Forelimb muscle (tissue), 1 donor: ENCODE results near the gene KLF15. TPM values are rescaled to one million over a fixed set of nuclear protein-coding genes. Genes with fewer than 3 reads are reported as not detected.

Experiments used
- DNase-seq: peaks from one replicate; pipeline ENCODE4 v3.0.0-alpha.2; 2013; ENCODE audit warnings: low read depth
- polyA plus RNA-seq: library from polyadenylated mRNA; unstranded; fragments of 120-200 nt; gene quantifications from one replicate; pipeline ENCODE4 v1.2.1, GENCODE V29; 2013; ENCODE audit not compliant: insufficient read length

Gene KLF15
- polyA plus RNA-seq, 1 donor, result 1.7 TPM

DNA sequence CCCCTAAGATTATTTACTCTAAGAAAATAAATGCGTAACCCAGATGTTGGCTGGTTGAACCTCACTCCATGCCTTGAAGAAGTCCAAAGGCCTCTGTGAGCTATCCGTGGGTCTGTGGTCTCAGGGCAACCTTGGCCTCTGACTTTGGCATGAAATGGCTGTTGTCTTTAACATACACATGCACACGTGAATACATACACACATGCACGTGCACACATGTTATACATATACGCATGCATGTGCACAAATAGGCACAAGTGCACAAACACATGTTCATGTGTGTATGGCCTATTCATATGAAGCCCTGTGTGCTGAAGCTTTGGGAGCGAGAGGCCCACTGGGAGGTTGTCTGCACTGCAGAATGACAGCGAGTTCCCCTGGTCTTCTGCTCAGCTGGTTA is 50.8 kb downstream of the KLF15 start:
- DNase-seq, result no peak

DNA sequence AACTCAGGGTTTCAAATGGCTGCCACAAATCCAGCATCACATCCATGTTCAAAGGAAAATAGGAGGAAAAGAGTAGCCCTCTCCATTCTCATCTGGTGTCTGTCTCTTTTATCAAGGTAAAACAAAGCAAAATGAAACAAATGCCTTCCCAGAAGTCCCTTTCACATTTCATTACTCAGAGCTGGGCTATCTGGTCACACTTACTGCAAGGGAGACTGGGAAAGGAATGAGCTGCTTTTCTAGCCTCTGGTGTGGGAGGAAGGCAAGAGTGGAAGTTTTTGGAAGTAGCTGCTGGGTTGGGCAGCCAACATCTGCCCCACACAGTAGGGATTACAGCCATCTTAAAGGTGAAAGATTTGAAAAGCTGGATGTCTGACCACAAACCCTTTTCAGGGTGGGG is 51.8 kb downstream of the KLF15 start:
- DNase-seq, result no peak

DNA sequence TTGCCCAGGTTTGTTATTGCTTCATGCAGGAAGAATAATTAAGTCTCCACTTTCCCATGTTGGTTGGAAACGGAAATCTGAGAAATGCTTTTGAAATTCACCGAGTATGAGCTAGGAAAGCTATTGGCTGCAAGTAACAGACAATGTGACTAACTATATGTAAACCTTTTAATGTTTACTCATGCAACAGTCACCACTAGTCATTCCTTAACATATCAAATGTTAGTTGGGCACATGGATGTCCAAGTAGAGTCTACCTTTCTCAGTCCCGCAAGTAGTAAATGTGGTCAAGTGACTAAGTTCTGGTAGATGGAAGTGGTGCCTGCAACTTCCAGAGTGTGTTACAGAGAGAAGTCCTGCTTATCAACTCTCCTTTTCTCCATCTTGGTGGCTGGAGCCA is 52.5 kb downstream of the KLF15 start:
- DNase-seq, result no peak

DNA sequence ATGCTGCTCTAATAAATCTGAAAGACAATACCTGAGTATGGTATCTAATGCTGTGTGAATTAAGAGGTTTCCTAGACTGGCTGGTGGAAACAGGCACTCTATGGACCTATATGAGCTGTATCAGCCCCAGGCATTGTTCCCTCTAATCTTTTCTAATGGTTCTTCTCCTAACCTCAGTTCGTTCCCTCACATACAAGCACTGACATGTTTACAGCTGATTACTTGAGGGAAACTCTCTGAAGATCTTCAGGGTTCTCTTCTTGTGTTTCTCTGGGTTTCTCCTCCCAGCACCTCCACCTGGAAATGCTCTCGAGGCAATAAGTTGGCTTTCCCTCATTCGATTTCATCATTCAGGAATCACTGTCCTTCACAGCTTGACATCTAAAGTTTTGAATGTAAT is 52.9 kb downstream of the KLF15 start:
- no peak for DNase-seq

DNA sequence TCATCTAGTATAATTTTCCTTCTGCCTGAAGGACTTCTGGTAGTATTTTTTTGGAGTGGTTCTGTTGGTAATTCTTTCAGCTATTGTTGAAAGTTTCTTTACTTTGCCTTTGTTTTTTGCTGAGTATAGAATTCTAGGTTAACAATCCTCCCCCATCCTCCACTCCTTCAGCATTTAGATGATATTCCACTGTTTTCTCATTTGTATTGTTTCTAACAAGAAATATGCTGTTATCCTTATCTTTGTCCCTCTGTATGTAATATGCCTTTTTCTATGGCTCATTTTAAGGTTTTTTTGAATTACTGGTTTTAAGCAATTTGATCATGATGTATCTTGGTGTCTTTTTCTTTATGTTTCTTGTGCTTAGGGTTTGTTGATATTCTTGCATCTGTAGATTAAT is 53.9 kb downstream of the KLF15 start:
- no peak for DNase-seq

DNA sequence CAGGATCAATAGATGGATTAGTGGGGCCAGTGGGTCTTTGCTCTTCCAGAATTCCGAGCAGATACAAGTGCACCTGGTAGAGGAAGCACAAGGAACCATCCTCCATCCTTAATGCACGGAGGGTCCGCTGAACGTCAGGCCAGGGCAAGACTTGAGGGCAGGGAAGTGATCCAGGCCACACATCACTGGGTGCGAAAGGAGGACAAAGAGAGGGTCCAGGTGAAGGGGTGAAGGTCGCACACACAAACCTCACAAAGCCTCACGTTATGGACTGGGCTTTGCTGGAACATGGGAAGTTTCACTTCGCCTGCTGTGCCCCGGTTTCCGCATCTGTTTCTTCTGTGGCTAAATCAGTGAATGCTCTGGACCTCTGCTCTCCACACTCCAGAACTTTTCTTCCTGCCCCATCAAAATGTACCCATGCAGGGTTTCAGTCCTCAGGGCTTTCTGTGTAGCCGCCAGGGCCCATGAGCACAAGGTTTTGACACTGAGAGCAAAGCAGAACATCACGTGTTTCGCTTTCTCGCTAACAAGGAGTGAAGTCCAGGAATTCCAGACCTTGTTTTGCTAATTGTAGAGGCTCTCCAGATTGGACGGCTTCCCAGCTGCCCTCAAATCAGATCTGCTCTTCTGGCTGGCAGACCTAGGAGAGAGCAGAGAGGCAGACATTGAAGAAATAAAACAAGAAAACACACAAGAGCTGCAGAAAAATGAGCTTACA is 56.3 kb downstream of the KLF15 start:
- no peak for DNase-seq

DNA sequence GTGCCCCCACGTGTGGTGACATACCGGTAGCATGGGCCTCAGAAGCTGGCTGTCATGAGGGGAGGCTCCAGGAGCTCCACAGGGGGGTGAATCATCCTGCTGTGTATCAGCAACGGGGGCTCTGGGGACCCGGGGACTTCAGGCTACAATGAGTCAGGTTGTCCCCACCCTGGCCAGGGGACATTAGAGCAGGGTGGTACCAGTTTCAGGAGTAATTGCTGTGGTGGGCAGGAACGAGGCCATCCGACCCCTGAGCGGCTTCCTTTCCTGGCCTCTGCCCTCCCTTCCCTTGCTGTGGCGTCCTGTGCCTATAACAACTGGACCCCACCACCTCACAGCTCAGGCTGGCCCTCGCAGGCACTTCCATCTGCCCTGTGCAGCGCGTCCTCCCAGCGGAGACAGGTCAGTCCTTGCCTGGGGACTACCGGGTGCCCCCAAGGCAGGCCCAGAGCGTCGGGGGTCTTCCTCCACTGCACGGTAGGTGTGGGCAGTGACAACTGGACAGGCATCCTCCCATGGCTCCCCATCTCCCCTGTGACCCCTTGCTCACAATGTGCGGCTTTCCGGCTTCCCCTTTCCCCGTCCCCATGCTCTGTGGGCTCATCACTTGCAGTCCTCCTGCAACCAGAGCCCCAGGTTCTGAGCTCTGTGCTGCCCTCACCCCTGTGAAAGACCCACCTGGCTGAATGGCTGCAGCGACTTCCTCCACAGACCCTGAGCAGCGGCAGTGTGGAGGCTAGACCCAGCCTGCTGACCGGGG is 57.0 kb downstream of the KLF15 start:
- DNase-seq, result no peak

DNA sequence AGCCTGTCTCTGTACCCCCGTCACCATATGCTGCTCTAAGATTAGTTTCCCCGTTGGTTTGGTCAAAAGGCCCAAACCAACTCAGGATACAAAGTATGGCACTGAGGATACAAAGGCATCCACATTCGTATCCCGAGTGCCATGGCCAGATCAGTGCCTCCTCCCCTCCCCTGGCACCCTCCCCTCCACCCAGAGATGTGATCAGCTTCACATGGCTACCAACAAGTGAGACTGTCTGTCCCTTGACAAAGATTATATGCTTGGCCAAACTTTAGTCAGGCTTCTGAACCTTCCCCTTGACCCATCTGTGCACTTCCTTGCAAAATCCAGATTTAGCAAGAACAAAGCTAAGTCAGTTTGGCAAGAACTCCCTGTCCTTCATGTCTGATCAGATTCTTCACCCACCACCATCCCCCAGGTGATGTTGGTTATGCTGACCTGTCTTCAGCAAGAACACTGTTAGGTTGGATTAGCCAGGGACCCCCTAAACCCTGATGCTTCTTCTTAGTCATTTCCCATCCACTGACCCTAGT is 61.7 kb downstream of the KLF15 start:
- no peak for DNase-seq

DNA sequence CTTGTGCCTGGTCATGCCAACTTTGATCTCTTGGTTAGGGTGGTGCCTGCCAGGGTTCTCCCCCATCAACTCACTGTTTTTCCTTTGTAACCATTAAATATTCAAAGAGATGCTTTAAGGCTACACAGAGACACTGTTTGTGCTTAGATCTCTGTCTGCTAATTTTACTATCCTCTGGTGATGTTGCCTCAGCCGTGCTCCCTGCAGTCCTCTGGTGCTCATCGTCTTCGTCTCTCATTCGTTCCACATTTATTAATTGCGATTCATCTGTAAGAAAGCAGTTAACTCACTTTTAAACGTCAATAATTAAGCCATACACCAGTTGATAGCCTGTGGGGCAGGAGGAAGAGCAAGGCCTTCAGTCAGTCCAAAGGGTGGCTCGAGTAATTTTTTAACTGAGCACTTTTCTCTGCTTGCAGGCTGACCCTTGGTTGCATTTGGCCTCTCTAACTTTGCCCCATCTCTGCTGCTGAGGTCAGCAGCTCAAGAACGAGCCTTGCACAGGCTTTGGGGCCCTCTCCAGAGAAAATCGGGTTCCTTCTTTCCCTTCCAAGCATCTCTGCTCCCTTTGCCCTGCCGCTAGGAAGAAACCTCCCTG is 62.9 kb downstream of the KLF15 start:
- DNase-seq, result no peak

DNA sequence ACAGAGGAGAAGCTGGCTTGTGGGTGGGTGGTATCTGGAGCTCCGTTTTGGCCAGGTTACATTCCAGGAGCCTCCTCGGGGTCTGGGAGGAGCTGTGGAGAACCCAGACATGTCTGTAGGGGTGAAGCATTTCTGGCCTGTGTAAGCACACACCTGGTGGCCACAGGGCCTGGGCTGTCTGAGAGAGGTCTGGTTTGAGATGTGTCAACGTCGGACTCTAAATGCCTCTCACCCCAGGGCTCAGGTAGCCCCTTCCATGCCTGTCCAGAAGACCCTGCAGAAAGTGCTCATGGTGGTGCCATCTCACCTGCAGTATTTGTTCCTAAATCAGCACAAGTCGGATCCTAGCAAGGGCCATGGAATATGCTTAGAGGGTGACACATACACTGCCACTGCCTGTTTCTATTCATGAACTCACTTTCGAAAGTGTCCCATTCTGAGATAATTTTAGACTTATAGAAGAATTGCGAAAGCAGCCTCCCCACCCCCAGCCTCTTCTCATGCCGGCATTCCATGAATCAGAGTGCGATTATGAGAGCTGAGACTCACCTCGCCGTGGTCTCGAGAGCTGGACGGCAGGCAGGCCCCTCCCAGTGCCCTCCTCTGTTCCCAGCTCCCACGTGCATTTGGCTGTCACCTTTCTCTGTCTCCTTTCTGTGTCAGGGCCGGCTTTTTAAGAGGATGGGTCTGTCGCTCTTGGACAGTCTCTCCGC is 63.7 kb downstream of the KLF15 start:
- no peak for DNase-seq

Other genes with a start within 250 kb of the KLF15 start
- 0.22 TPM for gene ALDH1L1, start 176.8 kb downstream of the KLF15 start, polyA plus RNA-seq
- 0.94 TPM for gene CFAP100, start 37.5 kb upstream of the KLF15 start, polyA plus RNA-seq
- gene ZXDC, start 118.5 kb upstream of the KLF15 start, polyA plus RNA-seq, result 25.6 TPM
- gene UROC1, start 160.4 kb upstream of the KLF15 start, polyA plus RNA-seq, result 0.10 TPM
- 0.16 TPM for gene CHST13, start 166.7 kb upstream of the KLF15 start, polyA plus RNA-seq
- not detected for gene C3orf22, start 201.5 kb upstream of the KLF15 start, polyA plus RNA-seq